Fibroblast of mammary gland (primary cell): ENCODE measurements around the gene R3HDML.
A peak's percentile ranks its signal among the peaks of the same experiment; 100 is the strongest.

ENCODE experiments used
- DNase-seq: peaks from one replicate; pipeline ENCODE4 v3.0.0-alpha.2; 2010; ENCODE audit warnings: low read depth
- H3K4me3 ChIP-seq: 2 replicates; pipeline ENCODE4 v1.5.1; 2011; ENCODE audit warnings: low read depth, mild to moderate bottlenecking, low read length, moderate library complexity; ENCODE audit not compliant: control insufficient read depth
- CTCF ChIP-seq: conservative IDR thresholded peaks from 2 replicates; pipeline ENCODE4 v1.5.1; 2011; ENCODE audit warnings: low read depth, low read length, inconsistent platforms; ENCODE audit not compliant: control insufficient read depth, insufficient read depth

The R3HDML gene

GRCh38 chr20:44361021-44361420, 24.2 kb downstream of the R3HDML start:
- no peak for TF ChIP-seq CTCF
- peak; percentile 17 for DNase-seq
- H3K4me3 ChIP-seq, result no peak overlapping the region

GRCh38 chr20:44362466-44362940, 25.7 kb downstream of the R3HDML start:
- no peak overlapping the region for H3K4me3 ChIP-seq
- no peak for DNase-seq
- no peak for TF ChIP-seq CTCF

DNA sequence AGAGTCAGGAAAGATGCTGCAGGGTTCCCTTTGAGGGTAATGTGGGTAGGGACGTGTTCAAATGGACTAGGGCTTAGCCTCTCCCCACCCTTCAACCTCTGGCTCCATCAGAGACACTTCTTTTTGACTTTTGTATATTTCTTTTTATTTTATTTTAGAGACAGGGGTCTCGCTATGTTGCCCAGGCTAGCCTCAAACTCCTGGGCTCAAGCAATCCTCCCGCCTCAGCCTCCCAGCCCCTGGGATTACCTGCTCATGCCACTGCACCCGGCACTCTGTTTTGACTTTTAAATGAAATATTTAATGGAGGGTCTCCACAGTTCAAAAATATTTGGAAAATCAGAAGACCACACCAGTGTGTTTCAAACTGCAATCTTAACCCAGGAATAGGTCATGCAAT, 27.2 kb downstream of the R3HDML start:
- TF ChIP-seq CTCF, result no peak

DNA sequence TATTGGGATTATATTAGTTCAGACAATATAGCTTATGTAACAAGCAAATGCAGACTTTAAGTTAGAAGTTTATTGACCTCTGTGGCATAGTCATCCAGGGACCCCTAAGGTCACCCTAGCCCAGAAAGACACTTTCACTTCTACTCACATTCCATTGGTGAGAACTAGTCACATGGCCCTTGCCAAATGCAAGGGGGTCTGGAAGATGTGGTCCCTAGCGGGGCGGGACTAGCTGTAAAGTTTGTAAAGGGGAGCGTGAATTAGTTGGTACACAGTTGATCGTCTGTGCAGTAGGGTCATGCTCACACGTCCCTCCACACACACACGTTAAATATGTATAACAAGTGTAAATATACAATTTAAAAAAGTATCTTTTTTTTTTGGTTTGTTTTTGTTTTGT, 27.9 kb downstream of the R3HDML start:
- TF ChIP-seq CTCF, result no peak
- H3K4me3 ChIP-seq, result no peak overlapping the region
- DNase-seq, result no peak

More for the DNA sequence above, 27.2 kb downstream of the R3HDML start:
- H3K4me3 ChIP-seq, result no peak overlapping the region
- no peak for DNase-seq

- DNase-seq, result no peak
- H3K4me3 ChIP-seq, result no peak overlapping the region
- no peak for TF ChIP-seq CTCF
Observed at GRCh38 chr20:44367746-44368145, 30.9 kb downstream of the R3HDML start.

DNA sequence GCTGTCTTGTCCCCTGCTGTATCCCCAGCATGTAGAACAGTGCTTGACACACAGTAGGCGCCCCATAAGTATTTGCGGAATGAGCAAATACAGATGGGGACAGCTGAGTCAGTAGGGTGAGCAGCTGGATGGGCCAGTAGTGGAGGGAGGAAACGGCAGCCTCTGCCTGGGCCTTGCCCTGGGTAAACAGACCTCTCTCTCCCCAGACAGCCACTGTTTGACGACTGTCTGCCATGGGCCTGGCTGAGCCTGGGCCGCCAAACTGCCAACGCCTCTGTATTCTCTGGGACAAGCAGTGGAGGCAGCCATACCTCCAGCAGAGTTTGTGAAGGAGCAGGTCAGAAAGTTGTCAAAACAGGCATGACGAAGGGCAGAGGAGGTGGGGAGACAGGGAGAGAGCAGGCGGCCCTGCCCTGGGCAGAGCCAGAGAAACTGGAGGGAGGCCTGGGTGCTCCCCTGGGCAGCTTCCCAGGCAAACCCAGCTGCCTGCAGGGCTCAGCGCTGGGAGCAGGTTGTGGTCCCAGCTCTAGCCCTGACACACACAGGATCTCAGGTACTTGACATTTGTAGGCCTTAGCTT, 33.9 kb downstream of the R3HDML start:
- TF ChIP-seq CTCF, result no peak
- DNase-seq, result no peak
- H3K4me3 ChIP-seq, result no peak overlapping the region

DNA sequence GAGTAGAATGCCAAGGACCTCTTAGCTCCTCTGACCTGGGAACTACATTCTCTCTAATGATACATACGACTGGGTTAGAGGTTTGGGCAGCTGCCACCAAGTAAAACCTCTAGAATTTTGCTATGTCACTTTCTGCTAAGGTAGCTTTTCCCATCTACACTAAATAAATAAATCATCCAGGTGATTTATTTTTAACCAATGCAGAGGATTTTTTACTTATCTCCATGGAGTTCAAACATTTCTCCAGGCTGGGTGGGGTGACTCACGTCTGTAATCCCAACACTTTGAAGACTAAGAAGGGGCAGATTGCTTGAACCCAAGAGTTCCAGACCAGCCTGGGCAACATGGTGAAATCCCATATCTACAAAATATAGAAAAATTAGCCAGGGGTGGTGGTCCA, 45.8 kb downstream of the R3HDML start:
- DNase-seq, result no peak
- no peak for TF ChIP-seq CTCF
- H3K4me3 ChIP-seq, result no peak overlapping the region
